ENCODE measurements around the gene KRT81.
"Not testable (repeated sequence)": the region's sequence is repeated elsewhere in the genome, so short reads cannot be mapped to it uniquely, and the experiment has no call there.

Gene KRT81

GRCh38 chr12:52253391-52254179 is 37.7 kb downstream of the KRT81 start:
- DNase-seq (ENCODE audit: low spot score): no peak

DNA sequence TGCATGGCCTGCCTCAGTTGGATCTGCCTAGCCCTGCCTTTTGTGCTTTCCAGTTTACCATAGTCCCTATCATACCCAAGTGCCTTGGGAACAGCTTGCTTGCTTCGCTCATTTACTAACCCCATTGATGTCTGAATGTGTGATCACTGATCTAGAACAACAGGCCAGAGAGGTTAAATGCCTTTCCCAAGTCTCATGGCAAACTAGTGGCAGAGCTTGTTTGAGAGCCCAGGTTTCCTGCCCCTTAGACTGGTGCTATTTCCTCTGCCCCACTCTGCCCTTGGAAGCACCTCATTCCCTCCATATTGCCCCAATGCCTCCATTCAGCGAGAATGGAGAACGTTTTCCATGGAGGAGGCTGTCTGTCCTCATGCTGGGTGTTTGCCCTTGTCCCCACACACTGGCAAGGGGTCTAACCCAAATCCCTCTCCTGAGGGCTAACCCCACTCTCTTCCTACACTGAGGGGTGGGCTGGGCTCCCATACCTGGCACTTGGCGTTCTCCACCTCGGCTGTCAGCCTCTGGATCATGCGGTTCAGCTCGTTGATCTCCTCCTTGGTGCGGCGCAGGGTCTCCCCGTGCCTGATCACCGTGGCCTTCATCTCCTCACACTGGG is 38.5 kb downstream of the KRT81 start:
- DNase-seq (ENCODE audit: low spot score): no peak

- DNase-seq (ENCODE audit: low spot score): not testable (repeated sequence)
Observed at GRCh38 chr12:52252175-52252615, 39.1 kb downstream of the KRT81 start.

- no peak for DNase-seq (ENCODE audit: low spot score)
Observed at GRCh38 chr12:52251367-52252051, 39.8 kb downstream of the KRT81 start.

DNA sequence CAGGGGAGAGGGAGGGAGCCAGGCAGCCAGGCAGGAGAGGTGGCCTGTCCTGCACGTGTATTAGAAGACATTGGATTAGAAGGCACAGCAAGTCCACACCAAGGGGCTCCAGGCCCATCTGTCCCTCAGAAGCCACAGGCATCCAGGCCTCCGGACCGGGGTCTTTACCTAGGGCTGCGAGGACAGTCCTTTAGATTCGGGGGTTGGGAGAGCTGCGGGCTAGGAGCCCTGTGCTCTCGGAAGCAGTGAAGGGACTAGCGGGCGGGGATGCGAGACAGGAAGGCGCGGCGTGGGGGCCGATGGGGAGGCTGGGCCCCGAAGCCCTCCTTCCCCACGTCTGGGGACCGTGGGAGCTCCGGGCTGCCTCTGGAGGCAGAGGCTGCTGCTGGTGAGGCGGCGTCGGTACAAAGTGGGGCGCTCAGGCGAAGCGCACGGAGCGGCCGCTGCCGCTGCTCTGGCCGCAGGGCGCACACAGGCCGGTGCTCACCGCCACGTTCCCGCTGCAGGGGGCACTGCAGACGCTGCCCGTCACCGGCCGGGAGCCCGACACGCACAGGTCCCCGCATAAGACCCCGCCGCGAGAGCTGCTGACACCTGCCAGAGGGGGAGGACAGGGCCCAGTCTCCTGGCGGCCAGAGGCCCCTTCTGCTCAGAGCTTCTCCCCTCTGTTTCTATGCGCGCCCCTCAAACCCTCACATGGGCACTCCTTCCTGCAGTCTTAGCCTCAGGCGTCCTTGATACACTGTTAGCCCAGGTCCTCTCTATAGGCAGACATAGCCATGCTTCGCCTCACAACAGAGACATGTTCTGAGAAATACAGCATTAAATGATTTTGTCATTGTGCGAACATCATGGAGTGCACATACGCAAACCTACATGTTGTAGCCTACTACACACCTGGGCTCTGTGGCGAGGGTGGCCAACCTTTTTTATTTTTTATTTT is 41.0 kb downstream of the KRT81 start:
- no peak for DNase-seq (ENCODE audit: low spot score)

- no peak for DNase-seq (ENCODE audit: low spot score)
Observed at GRCh38 chr12:52249511-52250047, 41.8 kb downstream of the KRT81 start.

DNA sequence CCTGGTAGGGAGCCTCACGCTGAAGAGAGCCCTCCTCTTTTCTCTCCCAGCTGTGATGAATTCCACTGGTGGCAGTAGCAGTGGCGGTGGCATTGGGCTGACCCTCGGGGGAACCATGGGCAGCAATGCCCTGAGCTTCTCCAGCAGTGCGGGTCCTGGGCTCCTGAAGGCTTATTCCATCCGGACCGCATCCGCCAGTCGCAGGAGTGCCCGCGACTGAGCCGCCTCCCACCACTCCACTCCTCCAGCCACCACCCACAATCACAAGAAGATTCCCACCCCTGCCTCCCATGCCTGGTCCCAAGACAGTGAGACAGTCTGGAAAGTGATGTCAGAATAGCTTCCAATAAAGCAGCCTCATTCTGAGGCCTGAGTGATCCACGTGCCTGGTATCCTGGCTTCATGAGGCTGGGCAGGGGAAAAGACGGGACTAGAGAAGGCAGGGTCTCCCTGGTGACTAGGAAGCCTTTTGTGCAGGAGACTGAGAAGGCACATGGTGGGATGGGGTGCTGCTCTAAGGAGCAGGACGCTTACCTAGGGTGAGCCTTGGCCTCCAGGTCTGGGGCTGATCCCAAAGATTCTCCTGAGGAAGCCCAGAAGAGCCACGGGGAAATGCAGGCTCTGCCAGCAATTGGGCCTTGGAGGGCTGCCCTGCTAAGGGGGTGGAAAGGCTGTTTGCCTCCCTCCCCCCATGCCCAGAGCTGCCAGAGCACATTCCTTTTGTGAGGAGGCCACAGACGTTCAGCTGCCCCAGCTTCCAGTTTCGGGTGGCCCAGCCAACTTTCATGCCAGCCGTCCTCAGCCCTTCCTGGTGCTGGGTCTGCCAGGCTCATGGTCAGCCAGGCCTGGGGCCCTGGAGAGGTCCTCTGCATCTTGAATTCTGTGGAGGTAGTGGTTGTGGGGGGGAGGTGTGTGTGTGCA is 42.5 kb downstream of the KRT81 start:
- DNase-seq (ENCODE audit: low spot score): no peak

GRCh38 chr12:52247622-52248540 is 43.5 kb downstream of the KRT81 start:
- no peak for DNase-seq (ENCODE audit: low spot score)

- no peak for DNase-seq (ENCODE audit: low spot score)
Observed at GRCh38 chr12:52246720-52247621, 44.4 kb downstream of the KRT81 start.

GRCh38 chr12:52245962-52246569 is 45.3 kb downstream of the KRT81 start:
- DNase-seq (ENCODE audit: low spot score): no peak

- DNase-seq (ENCODE audit: low spot score): no peak
Observed at GRCh38 chr12:52245259-52245961, 45.9 kb downstream of the KRT81 start.

DNA sequence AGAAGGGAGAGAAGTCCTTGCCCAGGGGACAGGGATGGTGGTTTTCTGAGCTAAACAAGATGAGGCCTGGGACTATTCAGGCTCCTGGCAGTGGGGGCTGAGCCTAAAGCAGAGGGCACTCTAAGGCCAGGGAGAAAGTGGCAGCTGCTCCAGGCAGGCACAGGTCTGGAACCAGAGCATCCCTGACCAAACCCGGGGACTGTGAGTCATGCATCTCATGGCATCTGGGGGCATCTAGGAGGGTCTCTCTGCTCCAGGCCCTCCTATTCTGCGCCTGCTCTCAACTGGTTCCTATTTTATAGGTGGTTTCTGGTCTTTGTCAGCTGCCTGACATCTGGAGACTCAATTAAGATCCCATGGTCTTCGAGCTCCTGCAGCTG is 46.7 kb downstream of the KRT81 start:
- DNase-seq (ENCODE audit: low spot score): no peak

DNA sequence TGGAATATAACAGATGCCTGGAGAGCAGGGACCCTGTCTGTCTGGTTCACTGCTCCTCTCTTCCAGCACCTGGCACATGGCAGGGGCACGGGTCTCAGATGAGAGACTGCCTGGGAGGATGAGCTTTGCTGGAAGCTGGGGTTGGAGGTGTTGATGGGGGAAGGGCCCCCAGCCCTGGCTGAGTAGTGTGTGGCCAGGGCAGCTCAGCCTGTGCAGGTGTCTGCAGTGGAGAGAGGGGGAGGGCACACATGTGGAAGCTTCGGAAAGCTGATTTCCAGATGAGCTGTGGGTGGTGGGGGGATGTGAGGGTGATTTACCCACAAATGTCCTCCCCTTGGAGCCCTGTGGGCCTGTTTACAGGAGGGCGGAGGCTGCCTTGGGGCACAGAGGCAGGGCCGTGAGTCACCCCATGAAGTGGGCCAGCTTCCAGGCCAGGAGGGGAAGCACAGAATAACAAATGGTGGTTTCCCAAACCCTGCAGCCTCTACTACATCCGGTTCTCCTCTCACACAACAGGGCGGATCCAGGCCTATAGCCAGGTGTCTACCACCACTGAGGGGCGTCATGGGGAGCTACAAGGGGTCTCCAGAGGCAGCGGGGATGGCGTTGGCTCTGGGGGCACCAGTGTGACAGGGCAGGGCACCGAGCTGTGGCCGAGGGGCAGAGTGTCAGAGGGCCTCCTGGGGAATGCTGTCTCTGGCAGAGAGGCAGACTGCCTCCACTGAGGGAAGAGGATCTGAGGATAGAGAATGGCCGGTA is 47.3 kb downstream of the KRT81 start:
- DNase-seq (ENCODE audit: low spot score): no peak

DNA sequence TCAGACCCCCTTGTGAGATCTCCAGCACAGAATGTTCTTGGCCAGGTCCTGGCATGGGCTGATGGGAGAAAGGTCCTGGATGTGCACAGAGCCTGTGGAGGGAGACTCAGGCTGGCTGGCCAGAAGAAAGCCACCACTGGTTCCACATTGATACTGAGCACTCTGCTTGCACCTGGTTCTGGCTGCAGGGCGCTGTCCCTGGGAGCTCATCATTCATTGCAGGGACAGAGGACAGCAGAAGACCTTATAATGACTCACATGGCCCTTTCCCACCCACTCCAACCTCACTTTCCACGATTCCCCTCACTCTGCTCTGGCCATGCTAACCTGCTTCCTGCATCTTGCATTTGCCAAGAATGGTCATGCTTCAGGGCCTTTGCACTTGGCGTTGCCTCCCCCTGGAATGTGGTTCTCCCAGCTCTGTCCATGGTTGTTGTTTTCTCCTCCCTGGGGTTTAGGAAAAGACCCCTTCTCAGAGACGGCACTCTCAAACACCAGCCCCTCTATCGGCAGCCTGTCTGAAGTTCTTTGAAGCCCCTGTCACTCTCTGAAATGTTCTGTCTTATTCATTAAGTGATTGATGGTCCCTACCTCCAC is 48.0 kb downstream of the KRT81 start:
- DNase-seq (ENCODE audit: low spot score): no peak

- no peak for DNase-seq (ENCODE audit: low spot score)
Observed at GRCh38 chr12:52242442-52243258, 48.7 kb downstream of the KRT81 start.

Measured in hematopoietic multipotent progenitor cell treated with erythropoietin and hydrocortisone succinate and interleukin-3 and kit ligand, for 17 days (in vitro differentiated cells).